ENCODE measurements around the gene ASXL1.
"Not testable (repeated sequence)": the region's sequence is repeated elsewhere in the genome, so short reads cannot be mapped to it uniquely, and the experiment has no call there.

ASXL1 gene

GRCh38 chr20:32465901-32466675, 108.0 kb downstream of the ASXL1 start:
- DNase-seq (ENCODE audit: low read depth in 3 of 3) = not testable (repeated sequence)

GRCh38 chr20:32466739-32467505, 108.8 kb downstream of the ASXL1 start:
- DNase-seq (ENCODE audit: low read depth in 3 of 3) = no peak

GRCh38 chr20:32467506-32468312, 109.6 kb downstream of the ASXL1 start:
- no peak for DNase-seq (ENCODE audit: low read depth in 3 of 3)

- DNase-seq (ENCODE audit: low read depth in 3 of 3) = no peak
These were observed 110.1 kb downstream of the ASXL1 start for GRCh38 chr20:32468313-32468640.

- no peak for DNase-seq (ENCODE audit: low read depth in 3 of 3)
These were observed 110.7 kb downstream of the ASXL1 start for GRCh38 chr20:32468860-32469259.

GRCh38 chr20:32470025-32470861, 112.1 kb downstream of the ASXL1 start:
- DNase-seq (ENCODE audit: low read depth in 3 of 3) = no peak

GRCh38 chr20:32470940-32471339, 112.8 kb downstream of the ASXL1 start:
- no peak for DNase-seq (ENCODE audit: low read depth in 3 of 3)

- DNase-seq (ENCODE audit: low read depth in 3 of 3) = no peak
These were observed 114.6 kb downstream of the ASXL1 start for GRCh38 chr20:32472581-32473207.

GRCh38 chr20:32473231-32474008, 115.3 kb downstream of the ASXL1 start:
- no peak for DNase-seq (ENCODE audit: low read depth in 3 of 3)

GRCh38 chr20:32474009-32474716, 116.0 kb downstream of the ASXL1 start:
- DNase-seq (ENCODE audit: low read depth in 3 of 3) = no peak

- no peak for DNase-seq (ENCODE audit: low read depth in 3 of 3)
These were observed 116.5 kb downstream of the ASXL1 start for GRCh38 chr20:32474717-32474966.

- no peak for DNase-seq (ENCODE audit: low read depth in 3 of 3)
These were observed 117.1 kb downstream of the ASXL1 start for GRCh38 chr20:32474967-32475811.

- no peak for DNase-seq (ENCODE audit: low read depth in 3 of 3)
These were observed 118.8 kb downstream of the ASXL1 start for GRCh38 chr20:32476684-32477593.

- DNase-seq (ENCODE audit: low read depth in 3 of 3) = no peak
These were observed 119.7 kb downstream of the ASXL1 start for GRCh38 chr20:32477594-32478512.

- no peak for DNase-seq (ENCODE audit: low read depth in 3 of 3)
These were observed 120.4 kb downstream of the ASXL1 start for GRCh38 chr20:32478576-32478975.

GRCh38 chr20:32479012-32479411, 120.9 kb downstream of the ASXL1 start:
- DNase-seq (ENCODE audit: low read depth in 3 of 3) = no peak

GRCh38 chr20:32479697-32480171, 121.6 kb downstream of the ASXL1 start:
- no peak for DNase-seq (ENCODE audit: low read depth in 3 of 3)

Measured in stimulated activated CD4-positive, alpha-beta T cell treated with anti-CD3 and anti-CD28 coated beads, TNF-alpha, amount 100 ng/mL, for 48 hours (primary cell).